Stomach (tissue), 4 donors: ENCODE measurements around the gene SLC8A2.

Experiments used
- CTCF ChIP-seq, 7 experiments: fragments of 450-650 bp in 4 of 7; fragments of 200-600 bp in 3 of 7; sonication (generic) in 3 of 7; IDR thresholded peaks; one replicate each; pipeline ENCODE4 v1.5.1; 2016 to 2019; ENCODE audit warnings: antibody characterized with exemption in 7 of 7, control low read depth in 2 of 7, mild to moderate bottlenecking in 1 of 7
- EP300 ChIP-seq: sonication (generic); formaldehyde crosslinking; IDR thresholded peaks from one replicate; pipeline ENCODE4 v1.6.1; 2017; ENCODE audit warnings: antibody characterized with exemption
- POLR2A ChIP-seq, 4 donors: fragments of 450-650 bp; IDR thresholded peaks; one replicate each; pipeline ENCODE4 v1.6.1; 2016; ENCODE audit warnings: antibody characterized with exemption in 4 of 4, control low read depth in 2 of 4, mild to moderate bottlenecking in 1 of 4, moderate library complexity in 1 of 4
- POLR2AphosphoS5 ChIP-seq, 3 donors: sonication (generic); formaldehyde crosslinking; IDR thresholded peaks; one replicate each; pipeline ENCODE4 v1.6.1; 2016; ENCODE audit warnings: antibody characterized with exemption in 3 of 3

DNA sequence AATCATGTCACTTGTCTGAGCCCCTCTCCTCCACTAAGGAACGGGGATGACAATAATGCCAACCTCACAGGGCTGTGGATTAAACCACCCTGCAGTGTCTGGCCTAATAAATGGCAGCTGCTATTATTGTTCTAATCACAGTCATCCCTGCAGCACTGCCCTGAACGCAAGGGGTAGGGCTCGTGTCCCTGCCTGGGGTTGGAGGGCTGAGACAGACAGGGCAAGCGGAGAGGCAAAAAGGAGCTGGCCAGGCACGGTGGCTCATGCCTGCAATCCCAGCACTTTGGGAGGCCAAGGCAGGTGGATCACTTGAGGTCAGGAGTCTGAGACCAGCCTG lies 22.5 kb upstream of the SLC8A2 start:
- no peak for TF ChIP-seq POLR2A (IDR thresholded peaks at IDR 0.05)
- no peak for TF ChIP-seq CTCF (IDR thresholded peaks at IDR 0.05)
- no peak for TF ChIP-seq POLR2AphosphoS5 (IDR thresholded peaks at IDR 0.05)
- no peak for TF ChIP-seq EP300
